GM23248 (cell line): Measurements from ENCODE around the gene PSME3IP1. TPM values are rescaled to one million over a fixed set of nuclear protein-coding genes. Genes with fewer than 3 reads are reported as not detected.

Experiments
- DNase-seq: peaks from one replicate; pipeline ENCODE4 v3.0.0-alpha.2; 2015
- H2AFZ ChIP-seq: fragments of 200-600 bp; sonication (generic); 2 replicates; pipeline ENCODE4 v1.6.1; 2016; ENCODE audit warnings: antibody characterized with exemption
- H3F3A ChIP-seq: fragments of 200-600 bp; sonication (generic); 2 replicates; pipeline ENCODE4 v1.6.1; 2016; ENCODE audit warnings: mild to moderate bottlenecking, antibody characterized with exemption, mixed run types; ENCODE audit not compliant: insufficient read depth
- H3K27ac ChIP-seq: fragments of 200-600 bp; sonication (generic); 2 replicates; pipeline ENCODE4 v1.5.1; 2016; ENCODE audit warnings: mild to moderate bottlenecking
- H3K27me3 ChIP-seq: fragments of 200-600 bp; sonication (generic); replicated peaks from 2 replicates; pipeline ENCODE4 v1.6.1; 2016; ENCODE audit warnings: mild to moderate bottlenecking; ENCODE audit not compliant: insufficient read depth
- H3K36me3 ChIP-seq: fragments of 200-600 bp; sonication (generic); 2 replicates; pipeline ENCODE4 v1.6.1; 2016; ENCODE audit warnings: low read depth, mild to moderate bottlenecking
- H3K4me1 ChIP-seq: fragments of 200-600 bp; sonication (generic); 2 replicates; pipeline ENCODE4 v1.6.1; 2016; ENCODE audit warnings: mild to moderate bottlenecking; ENCODE audit not compliant: insufficient read depth
- H3K4me2 ChIP-seq: fragments of 200-600 bp; sonication (generic); one replicate; pipeline ENCODE4 v1.6.1; 2016; ENCODE audit warnings: mild to moderate bottlenecking; ENCODE audit not compliant: unreplicated experiment
- H3K4me3 ChIP-seq: fragments of 200-600 bp; sonication (generic); 2 replicates; pipeline ENCODE4 v1.5.1; 2016; ENCODE audit warnings: mild to moderate bottlenecking
- H3K79me2 ChIP-seq: fragments of 200-600 bp; sonication (generic); 2 replicates; pipeline ENCODE4 v1.6.1; 2016; ENCODE audit warnings: mild to moderate bottlenecking; ENCODE audit not compliant: insufficient read depth
- H3K9ac ChIP-seq: fragments of 200-600 bp; sonication (generic); 2 replicates; pipeline ENCODE4 v1.6.1; 2016; ENCODE audit warnings: mild to moderate bottlenecking
- H3K9me2 ChIP-seq: fragments of 200-600 bp; sonication (generic); 2 replicates; pipeline ENCODE4 v1.6.1; 2016; ENCODE audit warnings: mixed run types, mild to moderate bottlenecking, moderate library complexity; ENCODE audit not compliant: insufficient read depth
- H3K9me3 ChIP-seq: fragments of 200-600 bp; sonication (generic); one replicate; pipeline ENCODE4 v1.6.1; 2017; ENCODE audit warnings: low read depth
- H4K20me1 ChIP-seq: fragments of 200-600 bp; sonication (generic); 2 replicates; pipeline ENCODE4 v1.6.0; 2016; ENCODE audit not compliant: insufficient read depth
- EZH2 ChIP-seq: fragments of 200-600 bp; sonication (generic); IDR thresholded peaks from 2 replicates; pipeline ENCODE4 v1.6.1; 2018; ENCODE audit warnings: antibody characterized with exemption, mild to moderate bottlenecking; ENCODE audit not compliant: insufficient read depth, poor library complexity, severe bottlenecking
- EZH2phosphoT487 ChIP-seq: fragments of 200-600 bp; sonication (generic); IDR thresholded peaks from 2 replicates; pipeline ENCODE4 v1.6.1; 2018; ENCODE audit warnings: antibody characterized with exemption, moderate library complexity, mild to moderate bottlenecking, low read depth; ENCODE audit not compliant: insufficient read depth
- WGBS, 2 experiments: methylation state at CpG; one replicate each; pipeline ENCODE4 v1.1.6; 2015 to 2017; ENCODE audit warnings: low lambda C conversion rate in 2 of 2, low coverage in 1 of 2; ENCODE audit errors: missing lambda C conversion rate in 2 of 2; 5-methylcytosine and 5-hydroxymethylcytosine counted together
- in situ Hi-C: fragments of 300-500 bp; cut with MboI; formaldehyde crosslinking; loops from 2 replicates; pipeline ENCODE4 v1.15.0; 2020
- polyA plus RNA-seq: library from polyadenylated mRNA; unstranded; fragments of >200 nt; fragmentation: Nextera tagmentation; extraction: Ambion mirVana; gene quantifications from 2 replicates; pipeline ENCODE4 v1.2.1, GENCODE V29; 2016
- total RNA-seq: library from RNA; depleted of rRNA; stranded (reverse); fragments of >200 nt; shearing (Covaris generic); gene quantifications from 2 replicates; pipeline ENCODE4 v1.2.3, GENCODE V29; 2014

Gene PSME3IP1
- total and polyA plus RNA-seq, 2 experiments from 2014 or later, result 42.2 to 58.9 TPM

- Histone ChIP-seq H3K79me2 (no peaks in the 10 kb centered on the region), H3K9me2 (no peaks in the 10 kb centered on the region), H2AFZ (no peak overlapping the region), H3K4me2 (no peak overlapping the region), H3K4me1 (peaks cover 13% of the 10 kb centered on the region), H3F3A (peaks cover 14% of the 10 kb centered on the region), H3K9me3 (no peaks in the 10 kb centered on the region), H3K9ac (no peak overlapping the region), H3K4me3 (no peak overlapping the region), H4K20me1 (no peaks in the 10 kb centered on the region), H3K36me3 (no peaks in the 10 kb centered on the region), H3K27ac (no peak overlapping the region), H3K27me3 (no peaks in the 10 kb centered on the region)
- 91 to 94% methylated on average over 13 to 14 of the region's 14 CpGs for WGBS, 2 experiments
- in situ Hi-C loops, result no loop called here
- DNase-seq, result no peak
- TF ChIP-seq EZH2phosphoT487 (no peak), EZH2 (no peak)
These were observed 40.5 kb downstream of the PSME3IP1 start for GRCh38 chr16:57145046-57146021.

- no peaks in the 10 kb centered on the region for H3K36me3 ChIP-seq
- no peak overlapping the region for H3K27ac ChIP-seq
- H3F3A ChIP-seq, result peaks cover 14% of the 10 kb centered on the region
- H4K20me1 ChIP-seq, result no peaks in the 10 kb centered on the region
- no peak overlapping the region for H3K9ac ChIP-seq
- H3K9me3 ChIP-seq, result no peaks in the 10 kb centered on the region
- no peak overlapping the region for H3K4me3 ChIP-seq
- in situ Hi-C loops, result no loop called here
- H3K9me2 ChIP-seq, result no peaks in the 10 kb centered on the region
- no peaks in the 10 kb centered on the region for H3K27me3 ChIP-seq
- H3K4me2 ChIP-seq, result no peak overlapping the region
- H2AFZ ChIP-seq, result no peak overlapping the region
- peaks cover 13% of the 10 kb centered on the region for H3K4me1 ChIP-seq
- H3K79me2 ChIP-seq, result no peaks in the 10 kb centered on the region
- DNase-seq, result no peak
- no peak for TF ChIP-seq EZH2phosphoT487
- TF ChIP-seq EZH2, result no peak
- WGBS, 2 experiments, result 90 to 95% methylated on average over 2 of the region's 2 CpGs
These were observed 41.8 kb downstream of the PSME3IP1 start for GRCh38 chr16:57144027-57144426.

GRCh38 chr16:57143149-57143921 lies 42.5 kb downstream of the PSME3IP1 start:
- Histone ChIP-seq H3K27ac (no peak overlapping the region), H3K36me3 (no peaks in the 10 kb centered on the region), H3K9me3 (no peaks in the 10 kb centered on the region), H3K9me2 (no peaks in the 10 kb centered on the region), H3K9ac (no peak overlapping the region), H3K4me3 (no peak overlapping the region), H2AFZ (no peak overlapping the region), H3F3A (peaks cover 11% of the 10 kb centered on the region), H3K79me2 (no peaks in the 10 kb centered on the region), H3K4me2 (no peak overlapping the region), H4K20me1 (no peaks in the 10 kb centered on the region), H3K4me1 (peaks cover 12% of the 10 kb centered on the region), H3K27me3 (no peaks in the 10 kb centered on the region)
- in situ Hi-C loops, result no loop called here
- no peak for TF ChIP-seq EZH2phosphoT487
- TF ChIP-seq EZH2, result no peak
- DNase-seq, result no peak
- 89 to 94% methylated on average over 14 of the region's 14 CpGs for WGBS, 2 experiments

GRCh38 chr16:57141822-57142631 lies 43.8 kb downstream of the PSME3IP1 start:
- Histone ChIP-seq H3K36me3 (no peaks in the 10 kb centered on the region), H3K4me3 (no peak overlapping the region), H3K4me1 (no peaks in the 10 kb centered on the region), H3K79me2 (no peaks in the 10 kb centered on the region), H3K9me2 (no peaks in the 10 kb centered on the region), H3K9ac (no peak overlapping the region), H3F3A (no peaks in the 10 kb centered on the region), H4K20me1 (no peaks in the 10 kb centered on the region), H3K9me3 (no peaks in the 10 kb centered on the region), H3K4me2 (no peak overlapping the region), H3K27me3 (no peaks in the 10 kb centered on the region), H3K27ac (no peak overlapping the region), H2AFZ (no peak overlapping the region)
- no peak for DNase-seq
- TF ChIP-seq EZH2phosphoT487 (no peak), EZH2 (no peak)
- 84 to 86% methylated on average over 16 of the region's 16 CpGs for WGBS, 2 experiments
- in situ Hi-C loops, result no loop called here
